PC-3 (cell line): ENCODE data around the gene SLC25A21. TPM values are rescaled to one million over a fixed set of nuclear protein-coding genes. Genes with fewer than 3 reads are reported as not detected.
"Not testable (repeated sequence)": the region's sequence is repeated elsewhere in the genome, so short reads cannot be mapped to it uniquely, and the experiment has no call there.

ENCODE experiments used
- ATAC-seq: fragments of 200-7000 bp; cut with Tn5 transposase; 2 replicates; pipeline ENCODE4 v1.9.1; 2020; ENCODE audit warnings: mild to moderate bottlenecking, moderate library complexity
- BruUV-seq: library from RNA; stranded (reverse); fragments of 400-500 nt; replicated peaks from 2 replicates; lab custom pipeline; 2021; lab: Mats Ljungman, UMichigan
- CTCF ChIA-PET: fragments of 300-600 bp; sonication (Branson Sonifier 250); formaldehyde crosslinking; loops from one replicate; lab custom pipeline; 2022; ENCODE audit warnings: antibody characterized with exemption; lab: Charles Lee
- POLR2A ChIA-PET: fragments of 300-600 bp; sonication (Branson Sonifier 250); formaldehyde crosslinking; loops from one replicate; lab custom pipeline; 2022; ENCODE audit warnings: antibody characterized with exemption; ENCODE audit not compliant: unreplicated experiment; lab: Charles Lee
- DNase-seq: peaks from one replicate; pipeline ENCODE4 v3.0.0-alpha.2; 2015
- H2AFZ ChIP-seq: fragments of 300-600 bp; sonication (generic); 2 replicates; pipeline ENCODE4 v1.6.0; 2016; ENCODE audit warnings: antibody characterized with exemption, low read length
- H3F3A ChIP-seq: fragments of 300-600 bp; sonication (generic); one replicate; pipeline ENCODE4 v1.6.0; 2017; ENCODE audit warnings: antibody characterized with exemption, low read length, control low read depth, mild to moderate bottlenecking; ENCODE audit not compliant: unreplicated experiment
- H3K27ac ChIP-seq: fragments of 300-600 bp; sonication (generic); 2 replicates; pipeline ENCODE4 v1.5.1; 2016; ENCODE audit warnings: mild to moderate bottlenecking, low read length
- H3K27me3 ChIP-seq: fragments of 300-600 bp; sonication (generic); 2 replicates; pipeline ENCODE4 v1.6.1; 2016; ENCODE audit warnings: low read length, mixed read lengths
- H3K36me3 ChIP-seq: fragments of 300-600 bp; sonication (generic); 2 replicates; pipeline ENCODE4 v1.6.1; 2016; ENCODE audit warnings: low read depth, mixed run types, low read length, mixed read lengths
- H3K4me1 ChIP-seq: fragments of 300-600 bp; sonication (generic); 2 replicates; pipeline ENCODE4 v1.5.1; 2016; ENCODE audit warnings: low read length; ENCODE audit not compliant: insufficient read depth
- H3K4me2 ChIP-seq: fragments of 300-600 bp; sonication (generic); 2 replicates; pipeline ENCODE4 v1.6.0; 2016; ENCODE audit warnings: low read length
- H3K4me3 ChIP-seq: fragments of 300-600 bp; sonication (generic); 2 replicates; pipeline ENCODE4 v1.5.1; 2016; ENCODE audit warnings: mild to moderate bottlenecking, low read length, mixed read lengths
- H3K79me2 ChIP-seq: fragments of 300-600 bp; sonication (generic); 2 replicates; pipeline ENCODE4 v1.6.1; 2017; ENCODE audit warnings: low read length, mixed read lengths
- H3K9ac ChIP-seq: fragments of 300-600 bp; sonication (generic); 2 replicates; pipeline ENCODE4 v1.6.0; 2016; ENCODE audit warnings: mild to moderate bottlenecking, low read length
- H3K9me2 ChIP-seq: fragments of 300-600 bp; sonication (generic); replicated peaks from 2 replicates; pipeline ENCODE4 v1.6.1; 2016; ENCODE audit warnings: mixed run types, low read length, mixed read lengths
- H3K9me3 ChIP-seq: fragments of 300-600 bp; sonication (generic); 2 replicates; pipeline ENCODE4 v1.6.1; 2016; ENCODE audit warnings: low read length, mixed read lengths
- H4K20me1 ChIP-seq: fragments of 300-600 bp; sonication (generic); 2 replicates; pipeline ENCODE4 v1.6.1; 2016; ENCODE audit warnings: low read length, mixed read lengths
- EZH2 ChIP-seq: fragments of 300-600 bp; sonication (generic); IDR thresholded peaks from one replicate; pipeline ENCODE4 v1.6.1; 2017; ENCODE audit warnings: antibody characterized with exemption, mild to moderate bottlenecking, low read length; ENCODE audit not compliant: unreplicated experiment
- EZH2phosphoT487 ChIP-seq: fragments of 300-600 bp; sonication (generic); IDR thresholded peaks from 2 replicates; pipeline ENCODE4 v1.6.1; 2018; ENCODE audit warnings: mild to moderate bottlenecking, antibody characterized with exemption, low read length, borderline replicate concordance
- intact Hi-C: fragments of 100-400 bp; cut with micrococcal nuclease; formaldehyde crosslinking; loops from 2 replicates; pipeline ENCODE4 v1.9.0; 2023
- total RNA-seq: library from RNA; depleted of rRNA; stranded (reverse); fragments of >200 nt; gene quantifications from 2 replicates; pipeline ENCODE4 v1.2.3, GENCODE V29; 2014
- TF ChIP-seq, protein P1 (sequence below): fragments of 300-600 bp; sonication (generic); conservative IDR thresholded peaks from 2 replicates; pipeline ENCODE4 v1.5.1; 2017; ENCODE audit warnings: antibody characterized with exemption, low read depth, mild to moderate bottlenecking, low read length

SLC25A21 gene
- total RNA-seq, 1 experiment from 2014 or later, result 0.87 TPM

DNA sequence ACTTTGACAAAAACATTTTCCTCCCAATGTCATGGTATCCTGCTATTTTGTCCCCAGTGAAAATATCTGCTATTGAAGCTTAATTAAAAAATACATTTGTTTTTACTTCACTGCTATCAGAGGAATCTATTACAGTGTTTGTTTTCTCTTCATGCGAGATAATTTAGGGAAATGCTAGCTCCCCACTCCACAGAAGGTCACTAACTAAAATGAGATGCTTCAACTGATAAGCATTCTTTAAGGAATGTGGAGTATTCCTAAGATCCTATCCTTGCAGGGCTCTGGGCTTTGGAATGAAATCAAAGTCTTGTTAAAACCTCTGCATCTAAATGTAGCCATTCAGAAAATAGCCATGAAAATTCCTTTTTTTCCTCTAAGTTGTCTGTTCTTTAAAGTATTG is 471.3 kb downstream of the SLC25A21 start:
- no peaks in the 10 kb centered on the region for H3K9me2 ChIP-seq
- H3K79me2 ChIP-seq, result no peaks in the 10 kb centered on the region
- TF ChIP-seq, protein P1, sequence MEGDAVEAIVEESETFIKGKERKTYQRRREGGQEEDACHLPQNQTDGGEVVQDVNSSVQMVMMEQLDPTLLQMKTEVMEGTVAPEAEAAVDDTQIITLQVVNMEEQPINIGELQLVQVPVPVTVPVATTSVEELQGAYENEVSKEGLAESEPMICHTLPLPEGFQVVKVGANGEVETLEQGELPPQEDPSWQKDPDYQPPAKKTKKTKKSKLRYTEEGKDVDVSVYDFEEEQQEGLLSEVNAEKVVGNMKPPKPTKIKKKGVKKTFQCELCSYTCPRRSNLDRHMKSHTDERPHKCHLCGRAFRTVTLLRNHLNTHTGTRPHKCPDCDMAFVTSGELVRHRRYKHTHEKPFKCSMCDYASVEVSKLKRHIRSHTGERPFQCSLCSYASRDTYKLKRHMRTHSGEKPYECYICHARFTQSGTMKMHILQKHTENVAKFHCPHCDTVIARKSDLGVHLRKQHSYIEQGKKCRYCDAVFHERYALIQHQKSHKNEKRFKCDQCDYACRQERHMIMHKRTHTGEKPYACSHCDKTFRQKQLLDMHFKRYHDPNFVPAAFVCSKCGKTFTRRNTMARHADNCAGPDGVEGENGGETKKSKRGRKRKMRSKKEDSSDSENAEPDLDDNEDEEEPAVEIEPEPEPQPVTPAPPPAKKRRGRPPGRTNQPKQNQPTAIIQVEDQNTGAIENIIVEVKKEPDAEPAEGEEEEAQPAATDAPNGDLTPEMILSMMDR, result no peak
- TF ChIP-seq EZH2, result no peak
- TF ChIP-seq EZH2phosphoT487, result no peak
- DNase-seq (no peak), ATAC-seq (no peak)
- ChIA-PET CTCF (interaction anchor here (1.1 kb wide), 1 partner anchor 46 kb away, joined by 5 read pairs; no protein-coding TSS in a partner anchor), POLR2A (interaction anchor here (0.6 kb wide), 1 partner anchor 15 kb away, joined by 4 read pairs; no protein-coding TSS in a partner anchor)
- no peaks in the 10 kb centered on the region for H4K20me1 ChIP-seq
- no peaks in the 10 kb centered on the region for H3K9me3 ChIP-seq
- no peaks in the 10 kb centered on the region for H3K27me3 ChIP-seq
- peaks cover 16% of the 10 kb centered on the region for H3K4me1 ChIP-seq
- H3K4me2 ChIP-seq, result peak overlapping the region; percentile 21; the same call in 1 of the 2 replicates
- BruUV-seq, result no TSS peak
- no peak overlapping the region for H3K27ac ChIP-seq
- H3F3A ChIP-seq, result no peaks in the 10 kb centered on the region
- H2AFZ ChIP-seq, result no peak overlapping the region
- intact Hi-C loops, result loop anchor here (5.0 kb wide), 1 partner anchor 46 kb away; no protein-coding TSS in a partner anchor
- no peak overlapping the region for H3K4me3 ChIP-seq
- no peaks in the 10 kb centered on the region for H3K36me3 ChIP-seq
- H3K9ac ChIP-seq, result no peak overlapping the region

GRCh38 chr14:36700651-36701050 is 471.8 kb downstream of the SLC25A21 start:
- ATAC-seq (peak; percentile 95), DNase-seq (peak; percentile 73)
- Histone ChIP-seq H3K4me3 (no peak overlapping the region), H3K27me3 (no peaks in the 10 kb centered on the region), H3K4me2 (peak overlapping the region; percentile 21), H3K27ac (peak overlapping the region; percentile 49), H3K79me2 (no peaks in the 10 kb centered on the region), H3K9ac (no peak overlapping the region), H3K4me1 (peaks cover 16% of the 10 kb centered on the region), H3K9me3 (no peaks in the 10 kb centered on the region), H3K36me3 (no peaks in the 10 kb centered on the region), H3K9me2 (no peaks in the 10 kb centered on the region), H3F3A (no peaks in the 10 kb centered on the region), H4K20me1 (no peaks in the 10 kb centered on the region), H2AFZ (no peak overlapping the region)
- TF ChIP-seq EZH2phosphoT487 (no peak), EZH2 (no peak)
- TF ChIP-seq, protein P1, result no peak
- CTCF ChIA-PET, result interaction anchor here (1.1 kb wide), 1 partner anchor 47 kb away, joined by 5 read pairs; no protein-coding TSS in a partner anchor
- POLR2A ChIA-PET, result interaction anchor here (0.6 kb wide), 1 partner anchor 15 kb away, joined by 4 read pairs; no protein-coding TSS in a partner anchor
- intact Hi-C loops, result loop anchor here (1.0 to 5.0 kb wide), 2 partner anchors 36 to 47 kb away; no protein-coding TSS in a partner anchor
- BruUV-seq, result no TSS peak

GRCh38 chr14:36699420-36699819 is 473.0 kb downstream of the SLC25A21 start:
- H3K27ac ChIP-seq, H3K79me2 ChIP-seq, ATAC-seq, H3K4me2 ChIP-seq, H3K9me2 ChIP-seq, H3K9ac ChIP-seq, H3F3A ChIP-seq, intact Hi-C loops, CTCF ChIA-PET, H2AFZ ChIP-seq, BruUV-seq, DNase-seq, H3K36me3 ChIP-seq, H3K4me3 ChIP-seq, H3K9me3 ChIP-seq, H4K20me1 ChIP-seq, H3K27me3 ChIP-seq: not testable (repeated sequence)
- POLR2A ChIA-PET, result interaction anchor here (0.7 kb wide), 1 partner anchor 496 kb away, joined by 3 read pairs; no protein-coding TSS in a partner anchor
- H3K4me1 ChIP-seq, result peaks cover 16% of the 10 kb centered on the region
